ACHN (cell line): Measurements from ENCODE around the gene CYP4Z1.
A peak's percentile ranks its signal among the peaks of the same experiment; 100 is the strongest.
"Not testable (repeated sequence)": the region's sequence is repeated elsewhere in the genome, so short reads cannot be mapped to it uniquely, and the experiment has no call there.

Experiments
- DNase-seq: peaks from one replicate; pipeline ENCODE4 v3.0.0-alpha.2; 2015
- in situ Hi-C: cut with HindIII; loops from 2 replicates; pipeline ENCODE4 v1.10.0; 2017; ENCODE audit warnings: low sequenced_read_pairs, low pct_ligation_motif_present, low pct_unique_long_range_greater_than_20kb

CYP4Z1 gene

GRCh38 chr1:47067097-47067594 lies at the start of gene CYP4Z1:
Gene CYP4Z1, plus strand, starts transcription at chr1:47067231. Its CDS starts 260 bp downstream, at chr1:47067491.
- in situ Hi-C loops = no loop called here
- no peak for DNase-seq

GRCh38 chr1:47021070-47021469 lies 46.0 kb upstream of the CYP4Z1 start:
- in situ Hi-C loops = no loop called here
- DNase-seq = no peak

GRCh38 chr1:47023268-47024140 lies 43.5 kb upstream of the CYP4Z1 start, which contains the start of gene CYP4X1:
Gene CYP4X1, plus strand, starts transcription at chr1:47023669. Its CDS starts 149 bp downstream, at chr1:47023818.
- in situ Hi-C loops = no loop called here
- no peak for DNase-seq

GRCh38 chr1:47024141-47024801 lies 42.8 kb upstream of the CYP4Z1 start:
- in situ Hi-C loops = no loop called here
- DNase-seq = no peak

GRCh38 chr1:47030170-47030805 lies 36.7 kb upstream of the CYP4Z1 start:
- in situ Hi-C loops = no loop called here
- DNase-seq = no peak

GRCh38 chr1:47031059-47031458 lies 36.0 kb upstream of the CYP4Z1 start:
- DNase-seq = no peak
- in situ Hi-C loops = no loop called here

- in situ Hi-C loops = no loop called here
- no peak for DNase-seq
Measured at GRCh38 chr1:47031585-47031984, 35.4 kb upstream of the CYP4Z1 start.

- in situ Hi-C loops = no loop called here
- DNase-seq = no peak
Measured at GRCh38 chr1:47036764-47037163, 30.3 kb upstream of the CYP4Z1 start.

GRCh38 chr1:47059376-47059775 lies 7.7 kb upstream of the CYP4Z1 start:
- in situ Hi-C loops = no loop called here
- no peak for DNase-seq

GRCh38 chr1:47069080-47069479 lies 2.0 kb downstream of the CYP4Z1 start:
- DNase-seq, in situ Hi-C loops: not testable (repeated sequence)

- in situ Hi-C loops, DNase-seq: not testable (repeated sequence)
Measured at GRCh38 chr1:47069509-47069908, 2.5 kb downstream of the CYP4Z1 start.

- DNase-seq = peak; percentile 32
Measured at GRCh38 chr1:47089356-47089755, 22.3 kb downstream of the CYP4Z1 start.

GRCh38 chr1:47091476-47091875 lies 24.4 kb downstream of the CYP4Z1 start:
- DNase-seq, in situ Hi-C loops: not testable (repeated sequence)

More at GRCh38 chr1:47089356-47089755, 22.3 kb downstream of the CYP4Z1 start:
- in situ Hi-C loops = not testable (repeated sequence)

- DNase-seq = no peak
- in situ Hi-C loops = no loop called here
Measured at GRCh38 chr1:47104816-47105215, 37.8 kb downstream of the CYP4Z1 start.

GRCh38 chr1:47106792-47107191 lies 39.8 kb downstream of the CYP4Z1 start:
- DNase-seq = no peak
- in situ Hi-C loops = no loop called here

GRCh38 chr1:47107851-47108574 lies 41.0 kb downstream of the CYP4Z1 start:
- DNase-seq = peak; percentile 61
- in situ Hi-C loops = not testable (repeated sequence)

- in situ Hi-C loops = not testable (repeated sequence)
- DNase-seq = peak; percentile 12
Measured at GRCh38 chr1:47109482-47109881, 42.5 kb downstream of the CYP4Z1 start.

- no peak for DNase-seq
- in situ Hi-C loops = no loop called here
Measured at GRCh38 chr1:47113178-47113577, 46.1 kb downstream of the CYP4Z1 start.
